H1 (cell line): Measurements from ENCODE around the gene GADD45A. TPM values are rescaled to one million over a fixed set of nuclear protein-coding genes. Genes with fewer than 3 reads are reported as not detected.

Experiments used
- CTCF ChIA-PET: fragments of 300-600 bp; sonication (Branson Sonifier 250); formaldehyde crosslinking; loops from one replicate; lab custom pipeline; 2021; ENCODE audit not compliant: partially characterized antibody; lab: Charles Lee
- POLR2A ChIA-PET: fragments of 300-600 bp; sonication (Branson Sonifier 250); formaldehyde crosslinking; loops from one replicate; lab custom pipeline; 2021; ENCODE audit warnings: inconsistent platforms; ENCODE audit not compliant: partially characterized antibody; lab: Charles Lee
- DNase-seq, 2 experiments: peaks; one replicate each; pipeline versions ENCODE4 v3.0.0 to v3.0.0-alpha.2; 2010 to 2022; ENCODE audit warnings: low spot score in 2 of 2, low read depth in 1 of 2, mixed read lengths in 1 of 2
- FAIRE-seq: peaks from 2 replicates; lab custom pipeline; 2011; peaks lifted over from hg19 to GRCh38; lab: Jason Lieb, UNC
- H2AFZ ChIP-seq: 2 replicates; pipeline ENCODE4 v1.8.1; 2012; ENCODE audit warnings: low read length, inconsistent platforms
- H2AK5ac ChIP-seq: 2 replicates; pipeline ENCODE4 v1.6.1; 2013; ENCODE audit warnings: low read depth, low read length
- H2BK120ac ChIP-seq: replicated peaks from 2 replicates; pipeline ENCODE3; 2013; ENCODE audit warnings: low read depth, low read length, inconsistent platforms
- H2BK12ac ChIP-seq: 2 replicates; pipeline ENCODE4 v1.6.1; 2013; ENCODE audit warnings: low read depth, low read length
- H2BK15ac ChIP-seq: 2 replicates; pipeline ENCODE4 v1.6.1; 2013; ENCODE audit warnings: low read length
- H2BK20ac ChIP-seq: 2 replicates; pipeline ENCODE4 v1.6.1; 2013; ENCODE audit warnings: low read length
- H2BK5ac ChIP-seq: 2 replicates; pipeline ENCODE4 v1.6.1; 2013; ENCODE audit warnings: low read depth, low read length
- H3K14ac ChIP-seq: 2 replicates; pipeline ENCODE4 v1.6.1; 2013; ENCODE audit warnings: inconsistent platforms; ENCODE audit not compliant: insufficient read length
- H3K18ac ChIP-seq: 2 replicates; pipeline ENCODE4 v1.6.1; 2013; ENCODE audit warnings: low read length; ENCODE audit errors: extremely low read depth
- H3K23ac ChIP-seq: 2 replicates; pipeline ENCODE4 v1.6.1; 2013; ENCODE audit warnings: inconsistent platforms; ENCODE audit not compliant: insufficient read length
- H3K23me2 ChIP-seq: 2 replicates; pipeline ENCODE4 v1.6.1; 2013; ENCODE audit warnings: low read depth, low read length
- H3K27ac ChIP-seq: 2 replicates; pipeline ENCODE4 v1.6.1; 2011; ENCODE audit warnings: low read depth, low read length, inconsistent platforms
- H3K27me3 ChIP-seq, 4 experiments: replicated peaks in 1 of 4; 1 replicate in 1 of 4; 2 replicates in 3 of 4; pipeline versions ENCODE4 v1.6.1 to v1.8.1; 2011 to 2013; ENCODE audit warnings: low read length in 3 of 4, mild to moderate bottlenecking in 3 of 4, inconsistent platforms in 2 of 4, mixed read lengths in 2 of 4, moderate library complexity in 1 of 4; ENCODE audit not compliant: control insufficient read depth in 3 of 4, insufficient read depth in 3 of 4; ENCODE audit errors: extremely low read depth in 1 of 4
- H3K36me3 ChIP-seq, 4 experiments: 2 replicates each; pipeline versions ENCODE4 v1.6.1 to v1.8.1; 2011 to 2013; ENCODE audit warnings: mild to moderate bottlenecking in 4 of 4, low read length in 3 of 4, moderate library complexity in 2 of 4, control low read depth in 1 of 4, inconsistent platforms in 1 of 4; ENCODE audit not compliant: insufficient read depth in 4 of 4, control insufficient read depth in 2 of 4
- H3K4ac ChIP-seq: replicated peaks from 2 replicates; pipeline ENCODE3; 2013; ENCODE audit warnings: low read length, low read depth, mixed read lengths, inconsistent platforms; ENCODE audit not compliant: insufficient read length
- H3K4me1 ChIP-seq, 4 experiments: replicated peaks in 1 of 4; 1 replicate in 1 of 4; 2 replicates in 3 of 4; pipeline versions ENCODE4 v1.6.1 to v1.8.1; 2011 to 2013; ENCODE audit warnings: low read length in 3 of 4, inconsistent platforms in 2 of 4, mixed read lengths in 1 of 4; ENCODE audit not compliant: insufficient read depth in 4 of 4, control insufficient read depth in 3 of 4
- H3K4me2 ChIP-seq, 2 experiments: 2 replicates each; pipeline versions ENCODE4 v1.6.1 to v1.8.1; 2011 to 2013; ENCODE audit warnings: low read depth in 2 of 2, low read length in 2 of 2, control low read depth in 1 of 2, inconsistent platforms in 1 of 2, mild to moderate bottlenecking in 1 of 2; ENCODE audit not compliant: insufficient read depth in 1 of 2
- H3K4me3 ChIP-seq, 4 experiments: fragments of 200-600, 300-600 bp in 1 of 4; sonication (generic), shearing (Covaris generic), sonication (Bioruptor Twin) in 1 of 4; 2 replicates each; pipeline versions ENCODE4 v1.5.1 to v1.8.1; 2011 to 2016; ENCODE audit warnings: low read length in 4 of 4, low read depth in 3 of 4, control low read depth in 2 of 4, inconsistent platforms in 2 of 4, mild to moderate bottlenecking in 2 of 4, mixed read lengths in 1 of 4, moderate library complexity in 1 of 4; ENCODE audit not compliant: insufficient read depth in 2 of 4; ENCODE audit errors: extremely low read depth in 1 of 4
- H3K56ac ChIP-seq: replicated peaks from 2 replicates; pipeline ENCODE3; 2013; ENCODE audit warnings: low read depth, mild to moderate bottlenecking, mixed read lengths, low read length, inconsistent platforms; ENCODE audit not compliant: insufficient read length
- H3K79me1 ChIP-seq: 2 replicates; pipeline ENCODE4 v1.6.1; 2013; ENCODE audit warnings: low read depth, low read length, control low read depth
- H3K79me2 ChIP-seq, 2 experiments: 2 replicates each; pipeline versions ENCODE4 v1.6.1 to v1.8.1; 2012 to 2013; ENCODE audit warnings: low read length in 2 of 2, mild to moderate bottlenecking in 2 of 2, inconsistent platforms in 1 of 2; ENCODE audit not compliant: insufficient read depth in 2 of 2, control insufficient read depth in 1 of 2
- H3K9ac ChIP-seq, 4 experiments: replicated peaks in 1 of 4; 1 replicate in 1 of 4; 2 replicates in 3 of 4; pipeline versions ENCODE4 v1.6.1 to v1.8.1; 2011 to 2013; ENCODE audit warnings: low read depth in 3 of 4, low read length in 3 of 4, control low read depth in 2 of 4, mild to moderate bottlenecking in 2 of 4, moderate library complexity in 2 of 4, inconsistent platforms in 1 of 4; ENCODE audit errors: extremely low read depth in 1 of 4
- H3K9me3 ChIP-seq, 2 experiments: 2 replicates each; pipeline versions ENCODE4 v1.6.1 to v1.8.1; 2012 to 2013; ENCODE audit warnings: mild to moderate bottlenecking in 2 of 2, moderate library complexity in 2 of 2, control low read depth in 1 of 2, inconsistent platforms in 1 of 2, low read depth in 1 of 2, low read length in 1 of 2, mixed read lengths in 1 of 2; ENCODE audit not compliant: insufficient read depth in 2 of 2
- H4K20me1 ChIP-seq, 2 experiments: replicated peaks in 1 of 2; 2 replicates each; pipeline versions ENCODE3 to v1.8.1; 2011 to 2013; ENCODE audit warnings: inconsistent platforms in 2 of 2, low read length in 2 of 2, mild to moderate bottlenecking in 1 of 2; ENCODE audit not compliant: insufficient read depth in 2 of 2, control insufficient read depth in 1 of 2
- H4K5ac ChIP-seq: 2 replicates; pipeline ENCODE4 v1.6.1; 2013; ENCODE audit warnings: low read length, low read depth, mixed read lengths, inconsistent platforms; ENCODE audit not compliant: insufficient read length
- H4K8ac ChIP-seq: 2 replicates; pipeline ENCODE4 v1.8.0; 2013; ENCODE audit warnings: mild to moderate bottlenecking, moderate library complexity, low read length, inconsistent platforms; ENCODE audit not compliant: insufficient read depth; ENCODE audit errors: extremely low read depth
- H4K91ac ChIP-seq: replicated peaks from 2 replicates; pipeline ENCODE3; 2013; ENCODE audit warnings: low read length, mixed read lengths, inconsistent platforms; ENCODE audit not compliant: insufficient read length
- BACH1 ChIP-seq: IDR thresholded peaks from 2 replicates; pipeline ENCODE4 v1.6.1; 2012; ENCODE audit warnings: low read length, improper control_type of control experiment
- CTCF ChIP-seq, 3 experiments: IDR thresholded peaks; 1 replicate in 2 of 3; 2 replicates in 1 of 3; pipeline versions ENCODE4 v1.5.1 to v1.6.1; 2011; ENCODE audit warnings: low read length in 3 of 3, mild to moderate bottlenecking in 3 of 3, inconsistent platforms in 2 of 3, low read depth in 1 of 3, moderate library complexity in 1 of 3; ENCODE audit not compliant: insufficient read depth in 1 of 3; ENCODE audit errors: control extremely low read depth in 1 of 3
- EGR1 ChIP-seq: IDR thresholded peaks from 2 replicates; pipeline ENCODE4 v1.6.1; 2011; ENCODE audit warnings: low read depth, low read length, borderline replicate concordance
- FOSL1 ChIP-seq: IDR thresholded peaks from 2 replicates; pipeline ENCODE4 v1.6.1; 2011; ENCODE audit warnings: mild to moderate bottlenecking, low read depth, low read length, moderate library complexity; ENCODE audit not compliant: insufficient read depth
- SIN3A ChIP-seq, 2 experiments: IDR thresholded peaks in 1 of 2; conservative IDR thresholded peaks in 1 of 2; 2 replicates each; pipeline ENCODE4 v1.6.1; 2011 to 2012; ENCODE audit warnings: low read length in 2 of 2, improper control_type of control experiment in 1 of 2, low read depth in 1 of 2, mild to moderate bottlenecking in 1 of 2
- SIRT6 ChIP-seq: IDR thresholded peaks from one replicate; pipeline ENCODE4 v1.7.1; 2012; ENCODE audit warnings: low read length, inconsistent platforms
- USF2 ChIP-seq: IDR thresholded peaks from 2 replicates; pipeline ENCODE4 v1.6.1; 2011; ENCODE audit warnings: low read length, improper control_type of control experiment
- YY1 ChIP-seq: IDR thresholded peaks from 2 replicates; pipeline ENCODE4 v1.6.1; 2011; ENCODE audit warnings: low read depth, mild to moderate bottlenecking, low read length
- WGBS, 2 experiments: shearing (Covaris generic) in 1 of 2; methylation state at CpG; one replicate each; pipeline versions ENCODE4 v1.1.6 to v1.1.7; 2013 to 2015; ENCODE audit warnings: low lambda C conversion rate in 2 of 2, mixed read lengths in 2 of 2, inconsistent platforms in 1 of 2, low coverage in 1 of 2, missing lambda C conversion rate in 1 of 2; ENCODE audit not compliant: insufficient replicate concordance in 2 of 2, insufficient coverage in 1 of 2, insufficient read length in 1 of 2; ENCODE audit errors: extremely low coverage in 1 of 2, missing lambda C conversion rate in 1 of 2; 5-methylcytosine and 5-hydroxymethylcytosine counted together
- polyA plus RNA-seq, 7 experiments: library from polyadenylated mRNA; depleted of rRNA in 3 of 7; stranded (reverse) in 5 of 7; unstranded in 2 of 7; fragments of >200 nt in 5 of 7; fragments of 200-250 nt in 2 of 7; gene quantifications; 1 replicate in 5 of 7; 2 replicates in 1 of 7; 4 replicates in 1 of 7; pipeline versions ENCODE4 v1.2.1 to v1.2.3, GENCODE V29; 2011 to 2013; ENCODE audit warnings: missing spikeins in 2 of 7, mixed read lengths in 2 of 7
- total RNA-seq: library from RNA; stranded (reverse); fragmentation: NEBNext Ultra II Directional; extraction: Animal tissue kit (Norgen Biotek cat#: 25700); gene quantifications from 2 replicates; pipeline ENCODE4 v1.2.1, GENCODE V29; 2021

GADD45A gene
- total and polyA plus RNA-seq, 2 of the 8 experiments (the other 6 are each of a cell fraction or from before 2014, with no cell fraction given): 7.6 to 15.6 TPM

GRCh38 chr1:67648582-67649326 is 36.2 kb upstream of the GADD45A start:
- CTCF ChIA-PET: interaction anchor here (0.6 to 1.8 kb wide), 10 partner anchors 11 to 127 kb away, joined by 3 to 12 read pairs (median 4); partner anchors contain the start of gene GADD45A
- TF ChIP-seq USF2 (peak; percentile 14; the same call in 1 of the 2 replicates), CTCF (IDR thresholded peaks at IDR 0.05; ENCODE audit: control extremely low read depth in 1 of 3, insufficient read depth in 1 of 3, low read depth in 1 of 3, low read length in 3 of 3) (peak; percentile 28 to 65 (median 46); a peak in 3 of 4 replicates), BACH1 (no peak), SIRT6 (no peak), YY1 (no peak), FOSL1 (no peak), EGR1 (no peak), SIN3A (conservative IDR thresholded peaks at IDR 0.05 in 1 of 2, IDR thresholded peaks at IDR 0.05 in 1 of 2; ENCODE audit: low read depth in 1 of 2, low read length in 2 of 2) (no peak)

More at GRCh38 chr1:67648582-67649326, 36.2 kb upstream of the GADD45A start:
- H2AK5ac ChIP-seq: no peak overlapping the region; the same call in 1 of the 2 replicates
- H2BK120ac ChIP-seq: no peak overlapping the region
- no peak overlapping the region for H3K9ac ChIP-seq
- H3K23me2 ChIP-seq: no peaks in the 10 kb centered on the region
- FAIRE-seq: no peak
- no peaks in the 10 kb centered on the region; a peak in 1 of 7 replicates for H3K4me1 ChIP-seq
- H3K9me3 ChIP-seq: no peaks in the 10 kb centered on the region
- H4K8ac ChIP-seq: no peak overlapping the region
- H3K36me3 ChIP-seq: no peaks in the 10 kb centered on the region
- no peak overlapping the region for H3K14ac ChIP-seq
- 69% methylated on average over 6 of the region's 6 CpGs; no CpG with 5 or more reads in 1 of the 2 experiments for WGBS, 2 experiments
- no peak overlapping the region for H4K91ac ChIP-seq
- no peak overlapping the region for H3K18ac ChIP-seq
- no peak overlapping the region for H3K27ac ChIP-seq
- no peak overlapping the region for H2BK5ac ChIP-seq
- H2BK15ac ChIP-seq: no peak overlapping the region
- no peak overlapping the region for H3K4me3 ChIP-seq
- no peak overlapping the region for H2BK20ac ChIP-seq
- no peaks in the 10 kb centered on the region for H3K79me1 ChIP-seq
- H3K23ac ChIP-seq: no peak overlapping the region
- no peak for DNase-seq
- H2AFZ ChIP-seq: peak overlapping the region; percentile 11; the same call in 1 of the 2 replicates
- H2BK12ac ChIP-seq: no peak overlapping the region
- no peaks in the 10 kb centered on the region for H3K79me2 ChIP-seq
- no peak overlapping the region for H3K4me2 ChIP-seq
- H4K20me1 ChIP-seq: no peaks in the 10 kb centered on the region
- no peaks in the 10 kb centered on the region for H3K27me3 ChIP-seq
- no peak overlapping the region for H3K4ac ChIP-seq
- POLR2A ChIA-PET: interaction anchor here (0.6 kb wide), 1 partner anchor 38 kb away, joined by 3 read pairs; no protein-coding TSS in a partner anchor
- no peak overlapping the region for H4K5ac ChIP-seq
- no peak overlapping the region for H3K56ac ChIP-seq
